Measurements from ENCODE around the gene PLSCR4.

DNA sequence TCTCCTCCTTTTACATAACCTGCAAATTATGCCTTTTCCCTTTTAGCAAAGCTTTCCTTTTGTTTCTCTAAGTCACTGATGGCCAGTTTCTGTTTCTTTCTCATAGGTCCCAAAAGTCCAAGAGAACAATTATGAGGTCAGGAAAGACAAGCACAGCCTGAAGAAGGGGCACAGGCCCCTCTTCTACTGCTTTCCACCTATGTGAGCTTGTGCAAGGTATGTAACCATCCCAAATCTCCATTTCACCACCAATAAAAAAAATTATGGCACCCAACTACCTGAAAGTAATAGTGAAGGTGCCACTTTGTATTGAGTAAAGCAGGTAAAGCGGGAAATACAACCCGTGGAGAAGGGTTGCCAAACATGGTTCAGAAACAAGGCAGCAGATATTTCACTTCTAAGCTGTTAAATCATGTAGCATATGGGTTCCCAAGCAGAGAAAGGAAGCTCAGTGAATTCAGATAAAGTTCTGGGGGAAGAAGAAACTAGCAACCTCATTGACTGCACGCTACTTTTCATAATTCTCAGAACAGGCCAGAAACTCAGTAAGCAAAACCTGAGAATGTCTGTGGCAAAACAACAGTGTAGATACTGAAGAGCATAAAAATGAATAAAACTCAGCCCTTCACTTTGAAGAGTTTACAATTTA lies 94.1 kb downstream of the PLSCR4 start:
- TF ChIP-seq, protein P1, sequence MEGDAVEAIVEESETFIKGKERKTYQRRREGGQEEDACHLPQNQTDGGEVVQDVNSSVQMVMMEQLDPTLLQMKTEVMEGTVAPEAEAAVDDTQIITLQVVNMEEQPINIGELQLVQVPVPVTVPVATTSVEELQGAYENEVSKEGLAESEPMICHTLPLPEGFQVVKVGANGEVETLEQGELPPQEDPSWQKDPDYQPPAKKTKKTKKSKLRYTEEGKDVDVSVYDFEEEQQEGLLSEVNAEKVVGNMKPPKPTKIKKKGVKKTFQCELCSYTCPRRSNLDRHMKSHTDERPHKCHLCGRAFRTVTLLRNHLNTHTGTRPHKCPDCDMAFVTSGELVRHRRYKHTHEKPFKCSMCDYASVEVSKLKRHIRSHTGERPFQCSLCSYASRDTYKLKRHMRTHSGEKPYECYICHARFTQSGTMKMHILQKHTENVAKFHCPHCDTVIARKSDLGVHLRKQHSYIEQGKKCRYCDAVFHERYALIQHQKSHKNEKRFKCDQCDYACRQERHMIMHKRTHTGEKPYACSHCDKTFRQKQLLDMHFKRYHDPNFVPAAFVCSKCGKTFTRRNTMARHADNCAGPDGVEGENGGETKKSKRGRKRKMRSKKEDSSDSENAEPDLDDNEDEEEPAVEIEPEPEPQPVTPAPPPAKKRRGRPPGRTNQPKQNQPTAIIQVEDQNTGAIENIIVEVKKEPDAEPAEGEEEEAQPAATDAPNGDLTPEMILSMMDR (conservative IDR thresholded peaks at IDR 0.05), result no peak
- TF ChIP-seq ZFX (IDR thresholded peaks at IDR 0.05), result no peak
